Hepatocyte (in vitro differentiated cells): ENCODE results near the gene WDR62. TPM values are rescaled to one million over a fixed set of nuclear protein-coding genes. Genes with fewer than 3 reads are reported as not detected.
A peak's percentile ranks its signal among the peaks of the same experiment; 100 is the strongest.

ENCODE experiments used
- DNase-seq: peaks from one replicate; pipeline ENCODE4 v3.0.0-alpha.2; 2016; ENCODE audit warnings: low spot score
- H2AFZ ChIP-seq: fragments of 200-600 bp; sonication (generic); 2 replicates; pipeline ENCODE4 v1.6.0; 2016; ENCODE audit warnings: antibody characterized with exemption, mild to moderate bottlenecking
- H3K27ac ChIP-seq: fragments of 200-600 bp; sonication (generic); 2 replicates; pipeline ENCODE4 v1.5.1; 2016; ENCODE audit warnings: mild to moderate bottlenecking
- H3K27me3 ChIP-seq: fragments of 200-600 bp; sonication (generic); 2 replicates; pipeline ENCODE4 v1.6.1; 2016
- H3K36me3 ChIP-seq: fragments of 200-600 bp; sonication (generic); replicated peaks from 2 replicates; pipeline ENCODE4 v1.5.1; 2016; ENCODE audit warnings: low read depth; ENCODE audit not compliant: insufficient read depth
- H3K4me1 ChIP-seq: fragments of 200-600 bp; sonication (generic); 2 replicates; pipeline ENCODE4 v1.5.1; 2016; ENCODE audit warnings: mild to moderate bottlenecking, moderate library complexity; ENCODE audit not compliant: insufficient read depth
- H3K4me2 ChIP-seq: fragments of 200-600 bp; sonication (generic); 2 replicates; pipeline ENCODE4 v1.6.0; 2016
- H3K4me3 ChIP-seq: fragments of 200-600 bp; sonication (generic); 2 replicates; pipeline ENCODE4 v1.5.1; 2016; ENCODE audit warnings: mild to moderate bottlenecking
- H3K79me2 ChIP-seq: fragments of 200-600 bp; sonication (generic); 2 replicates; pipeline ENCODE4 v1.6.0; 2017; ENCODE audit warnings: mild to moderate bottlenecking
- H3K9me2 ChIP-seq: fragments of 200-600 bp; sonication (generic); replicated peaks from 2 replicates; pipeline ENCODE4 v1.6.0; 2017; ENCODE audit warnings: mild to moderate bottlenecking; ENCODE audit not compliant: insufficient read depth
- H3K9me3 ChIP-seq: fragments of 200-600 bp; sonication (generic); 2 replicates; pipeline ENCODE4 v1.5.1; 2016; ENCODE audit warnings: low read depth, mild to moderate bottlenecking
- H4K20me1 ChIP-seq: fragments of 200-600 bp; sonication (generic); 2 replicates; pipeline ENCODE4 v1.6.0; 2016; ENCODE audit warnings: mild to moderate bottlenecking; ENCODE audit not compliant: insufficient read depth, poor library complexity, severe bottlenecking
- CTCF ChIP-seq: fragments of 200-600 bp; sonication (generic); IDR thresholded peaks from 2 replicates; pipeline ENCODE4 v1.5.1; 2016; ENCODE audit warnings: antibody characterized with exemption, mild to moderate bottlenecking; ENCODE audit not compliant: poor library complexity
- EZH2 ChIP-seq: fragments of 200-600 bp; sonication (generic); IDR thresholded peaks from 2 replicates; pipeline ENCODE4 v1.6.1; 2016; ENCODE audit warnings: antibody characterized with exemption, mild to moderate bottlenecking, borderline replicate concordance
- EZH2phosphoT487 ChIP-seq: fragments of 200-600 bp; sonication (generic); IDR thresholded peaks from one replicate; pipeline ENCODE4 v1.6.1; 2018; ENCODE audit warnings: antibody characterized with exemption, mild to moderate bottlenecking, low read depth, moderate library complexity; ENCODE audit not compliant: unreplicated experiment, severe bottlenecking
- WGBS: methylation state at CpG from one replicate; pipeline ENCODE4 v1.1.6; 2016; ENCODE audit warnings: low lambda C conversion rate; ENCODE audit errors: missing lambda C conversion rate; 5-methylcytosine and 5-hydroxymethylcytosine counted together
- polyA plus RNA-seq: library from polyadenylated mRNA; unstranded; fragments of >200 nt; fragmentation: Nextera tagmentation; extraction: Ambion mirVana; gene quantifications from 2 replicates; pipeline ENCODE4 v1.2.1, GENCODE V29; 2016
- total RNA-seq: library from RNA; depleted of rRNA; stranded (reverse); fragments of >200 nt; gene quantifications from 2 replicates; pipeline ENCODE4 v1.2.3, GENCODE V29; 2014

The WDR62 gene
- total and polyA plus RNA-seq, 2 experiments from 2014 or later = 2.1 to 4.6 TPM

- Histone ChIP-seq H3K4me2 (no peak overlapping the region), H4K20me1 (no peaks in the 10 kb centered on the region), H3K79me2 (peaks cover 6% of the 10 kb centered on the region), H2AFZ (no peak overlapping the region), H3K4me1 (peaks cover 8% of the 10 kb centered on the region), H3K4me3 (no peak overlapping the region), H3K27ac (peak overlapping the region; percentile 77), H3K9me3 (no peaks in the 10 kb centered on the region), H3K9me2 (no peaks in the 10 kb centered on the region), H3K36me3 (no peaks in the 10 kb centered on the region), H3K27me3 (no peaks in the 10 kb centered on the region)
- TF ChIP-seq EZH2phosphoT487 (no peak), CTCF (no peak), EZH2 (no peak)
- 76% methylated on average over 12 of the region's 12 CpGs for WGBS
- peak; percentile 49 for DNase-seq
Measured at GRCh38 chr19:36058481-36059179, 3.9 kb downstream of the WDR62 start.

- H3K79me2 ChIP-seq = peaks cover 6% of the 10 kb centered on the region
- WGBS = 79% methylated on average over 6 of the region's 6 CpGs
- H2AFZ ChIP-seq = no peak overlapping the region
Measured at GRCh38 chr19:36059180-36059910, 4.6 kb downstream of the WDR62 start.

GRCh38 chr19:36060430-36060829 lies 5.7 kb downstream of the WDR62 start:
- 90% methylated on average over 4 of the region's 4 CpGs for WGBS
- H3K27ac ChIP-seq = no peak overlapping the region
- peaks cover 6% of the 10 kb centered on the region for H3K79me2 ChIP-seq
- peak; percentile 54 for TF ChIP-seq CTCF
- TF ChIP-seq EZH2phosphoT487 = no peak
- TF ChIP-seq EZH2 = no peak
- peak; percentile 67 for DNase-seq
- no peak overlapping the region for H3K4me2 ChIP-seq
- no peak overlapping the region for H3K4me3 ChIP-seq
- no peaks in the 10 kb centered on the region for H3K9me3 ChIP-seq
- no peak overlapping the region for H2AFZ ChIP-seq
- no peaks in the 10 kb centered on the region for H3K9me2 ChIP-seq
- H3K36me3 ChIP-seq = no peaks in the 10 kb centered on the region
- H4K20me1 ChIP-seq = no peaks in the 10 kb centered on the region
- no peaks in the 10 kb centered on the region for H3K27me3 ChIP-seq
- H3K4me1 ChIP-seq = peaks cover 7% of the 10 kb centered on the region

More at GRCh38 chr19:36059180-36059910, 4.6 kb downstream of the WDR62 start:
- Histone ChIP-seq H4K20me1 (no peaks in the 10 kb centered on the region), H3K27ac (peak overlapping the region; percentile 77), H3K4me3 (no peak overlapping the region), H3K36me3 (no peaks in the 10 kb centered on the region), H3K9me3 (no peaks in the 10 kb centered on the region), H3K4me2 (no peak overlapping the region), H3K4me1 (peaks cover 8% of the 10 kb centered on the region), H3K27me3 (no peaks in the 10 kb centered on the region), H3K9me2 (no peaks in the 10 kb centered on the region)
- DNase-seq = no peak
- no peak for TF ChIP-seq EZH2phosphoT487

GRCh38 chr19:36061367-36061766 lies 6.7 kb downstream of the WDR62 start:
- Histone ChIP-seq H3K36me3 (no peaks in the 10 kb centered on the region), H3K4me2 (no peak overlapping the region), H3K9me2 (no peaks in the 10 kb centered on the region), H2AFZ (no peak overlapping the region), H3K27me3 (no peaks in the 10 kb centered on the region), H4K20me1 (no peaks in the 10 kb centered on the region), H3K27ac (no peak overlapping the region), H3K4me1 (peaks cover 3% of the 10 kb centered on the region), H3K4me3 (no peak overlapping the region), H3K9me3 (no peaks in the 10 kb centered on the region), H3K79me2 (peaks cover 2% of the 10 kb centered on the region)
- TF ChIP-seq EZH2 (no peak), EZH2phosphoT487 (no peak), CTCF (no peak)
- DNase-seq = no peak
- WGBS = 92% methylated on average over 2 of the region's 2 CpGs
